GF-D8 (cell line): ENCODE results near the gene SPO11.
"Not testable (repeated sequence)": the region's sequence is repeated elsewhere in the genome, so short reads cannot be mapped to it uniquely, and the experiment has no call there.

Experiments used
- DNase-seq: peaks from one replicate; lab custom pipeline; 2025; lab: John Stamatoyannopoulos, UW

Gene SPO11

DNA sequence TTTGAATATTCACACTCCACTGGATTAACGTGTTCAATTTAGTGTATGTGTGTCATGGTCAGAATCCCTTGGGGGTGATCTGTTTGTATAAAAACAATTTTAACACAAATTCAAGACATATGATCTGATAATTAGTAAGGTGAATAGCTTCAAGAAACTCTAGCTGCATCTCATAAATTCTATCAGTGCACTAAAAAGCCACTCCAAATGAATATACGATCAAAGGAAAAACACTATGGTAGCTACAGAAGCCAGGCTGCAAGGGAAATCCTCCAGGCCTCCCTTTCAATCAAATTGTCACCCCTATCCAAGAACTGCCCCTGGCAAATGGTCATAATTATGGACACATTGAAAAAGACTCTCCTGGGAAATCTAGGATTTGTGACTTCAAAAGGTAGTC lies 12.1 kb downstream of the SPO11 start:
- DNase-seq = no peak

DNA sequence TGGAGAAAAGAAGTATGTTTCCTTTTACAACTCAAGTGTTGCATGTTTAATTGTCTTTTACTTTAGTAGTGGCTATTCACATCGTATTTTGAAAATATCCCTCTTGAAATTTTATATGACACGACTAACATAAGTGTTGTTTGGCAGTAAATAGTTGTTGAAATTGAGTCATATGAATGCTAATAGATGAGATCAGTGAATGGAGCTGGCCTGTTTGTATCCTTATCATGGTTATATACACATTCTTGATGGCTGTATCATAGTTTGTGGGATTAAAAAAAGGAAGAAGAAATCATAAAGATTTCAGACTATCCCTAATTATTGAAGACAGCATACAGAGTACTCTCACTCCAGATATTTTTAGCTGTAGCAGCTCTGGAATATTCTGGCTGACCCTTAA lies 13.2 kb downstream of the SPO11 start:
- DNase-seq = no peak

DNA sequence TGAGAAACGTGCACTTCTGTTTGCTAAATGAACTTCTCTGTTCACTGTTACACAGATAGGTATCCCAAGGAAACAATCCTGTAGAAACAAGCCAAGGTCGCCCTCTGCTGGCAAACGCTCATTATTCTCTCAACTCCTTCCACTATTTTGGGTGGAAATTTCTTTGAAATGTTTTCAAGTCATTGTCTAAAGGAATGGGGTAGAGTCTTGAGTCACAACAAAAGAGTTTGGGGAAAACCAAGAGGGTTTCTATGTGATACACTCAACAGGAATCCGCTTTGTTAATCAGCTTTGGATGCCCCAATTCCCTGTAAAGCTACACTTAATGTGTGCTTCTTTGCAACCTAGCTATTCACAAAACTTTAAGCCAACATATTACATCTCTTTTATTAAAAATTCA lies 16.9 kb downstream of the SPO11 start:
- no peak for DNase-seq

DNA sequence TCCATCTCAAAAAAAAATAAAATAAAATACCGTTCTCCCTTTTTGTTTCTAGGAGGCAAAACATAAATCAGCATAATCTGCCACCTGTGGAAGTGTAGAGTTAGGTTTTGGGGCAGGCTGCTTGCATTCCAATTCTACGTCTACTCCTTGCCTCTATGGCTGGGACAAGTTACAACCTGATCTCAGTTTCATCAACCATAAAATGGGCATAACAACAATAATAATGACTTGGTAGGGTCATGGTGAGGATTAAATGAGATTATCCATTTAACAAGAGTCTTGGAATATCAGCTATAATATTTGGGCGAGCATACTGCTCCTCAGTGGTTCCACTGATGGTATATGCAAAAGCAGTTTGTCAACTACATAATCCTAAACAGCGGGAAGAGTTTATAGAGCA lies 17.8 kb downstream of the SPO11 start:
- no peak for DNase-seq

DNA sequence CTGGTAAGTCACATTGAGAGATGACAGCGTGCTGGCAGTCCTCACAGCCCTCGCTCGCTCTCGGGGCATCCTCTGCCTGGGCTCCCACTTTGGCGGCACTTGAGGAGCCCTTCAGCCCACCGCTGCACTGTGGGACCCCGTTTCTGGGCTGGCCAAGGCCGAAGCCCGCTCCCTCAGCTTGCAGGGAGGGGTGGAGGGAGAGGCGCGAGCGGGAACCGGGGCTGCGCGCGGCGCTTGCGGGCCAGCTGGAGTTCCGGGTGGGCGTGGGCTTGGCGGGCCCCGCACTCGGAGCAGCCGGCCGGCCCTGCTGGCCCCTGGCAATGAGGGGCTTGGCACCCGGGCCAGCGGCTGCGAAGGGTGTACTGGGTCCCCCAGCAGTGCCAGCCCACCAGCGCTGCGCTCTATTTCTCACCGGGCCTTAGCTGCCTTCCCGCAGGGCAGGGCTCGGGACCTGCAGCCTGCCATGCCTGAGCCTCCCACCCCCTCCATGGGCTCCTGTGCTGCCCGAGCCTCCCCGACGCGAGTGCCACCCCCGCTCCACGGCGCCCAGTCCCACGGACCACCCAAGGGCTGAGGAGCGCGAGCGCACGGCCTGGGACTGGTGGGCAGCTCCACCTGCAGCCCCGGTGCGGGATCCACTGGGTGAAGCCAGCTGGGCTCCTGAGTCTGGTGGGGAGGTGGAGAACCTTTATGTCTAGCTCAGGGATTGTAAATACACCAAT lies 18.8 kb downstream of the SPO11 start:
- DNase-seq = not testable (repeated sequence)

DNA sequence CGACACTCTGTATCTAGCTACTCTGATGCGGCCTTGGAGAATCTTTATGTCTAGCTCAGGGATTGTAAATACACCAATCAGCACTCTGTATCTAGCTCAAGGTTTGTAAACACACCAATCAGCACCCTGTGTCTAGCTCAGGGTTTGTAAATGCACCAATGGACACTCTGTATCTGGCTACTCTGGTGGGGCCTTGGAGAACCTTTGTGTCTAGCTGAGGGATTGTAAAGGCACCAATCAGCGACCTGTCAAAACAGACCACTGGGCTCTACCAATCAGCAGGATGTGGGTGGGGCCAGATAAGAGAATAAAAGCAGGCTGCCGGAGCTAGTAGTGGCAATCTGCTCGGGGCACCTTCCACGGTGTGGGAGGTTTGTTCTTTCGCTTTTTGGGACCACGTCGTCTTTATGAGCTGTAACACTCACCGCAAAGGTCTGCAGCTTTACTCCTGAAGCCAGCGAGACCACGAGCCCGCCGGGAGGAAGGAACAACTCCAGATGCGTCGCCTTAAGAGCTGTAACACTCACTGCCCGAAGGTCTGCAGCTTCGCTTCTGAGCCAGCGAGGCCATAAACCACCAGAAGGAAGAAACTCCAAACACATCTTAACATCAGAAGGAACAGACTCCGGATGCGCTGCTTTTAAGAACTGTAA lies 19.4 kb downstream of the SPO11 start:
- DNase-seq = not testable (repeated sequence)

DNA sequence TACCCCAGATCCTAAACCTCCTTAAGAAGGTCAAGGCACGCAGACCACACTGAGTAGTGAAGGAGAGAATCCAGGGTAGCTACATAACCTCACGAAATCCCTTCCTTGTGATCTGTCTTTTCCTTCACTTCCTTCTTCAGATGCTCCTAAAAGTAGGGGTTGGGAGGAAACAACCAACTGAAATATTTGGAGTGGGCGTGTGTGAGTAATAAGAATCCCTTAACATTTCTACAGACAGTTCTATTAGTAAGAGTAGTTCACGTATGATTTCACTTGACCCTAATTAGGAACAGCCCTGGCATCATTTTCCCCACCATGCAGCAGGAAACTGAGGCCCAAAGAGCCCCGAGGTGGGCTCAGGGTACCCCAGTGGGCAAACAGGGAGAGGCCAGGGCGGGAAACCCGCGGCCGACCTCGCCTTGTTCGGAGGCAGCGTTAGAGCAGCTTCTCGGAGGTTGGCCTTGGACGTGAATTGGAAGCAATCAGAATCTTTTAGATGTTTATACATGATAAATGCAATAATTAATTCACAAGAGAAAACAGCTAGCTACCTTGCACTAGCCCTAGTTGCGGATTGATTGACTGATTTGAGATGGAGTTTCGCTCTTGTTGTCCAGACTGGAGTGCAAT lies 20.6 kb downstream of the SPO11 start:
- DNase-seq = no peak

DNA sequence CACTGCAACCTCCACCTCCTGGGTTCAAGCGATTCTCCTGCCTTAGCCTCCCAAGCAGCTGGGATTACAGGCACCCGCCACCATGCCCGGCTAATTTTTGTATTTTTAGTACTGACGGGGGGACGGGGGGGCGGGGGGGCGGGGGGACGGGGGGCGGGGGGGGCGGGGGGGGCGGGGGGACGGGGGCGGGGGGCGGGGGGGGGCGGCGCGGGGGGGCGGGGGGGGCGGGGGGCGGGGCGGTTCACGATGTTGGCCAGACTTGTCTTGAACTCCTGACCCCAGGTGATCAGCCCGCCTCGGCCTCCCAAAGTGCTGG lies 21.1 kb downstream of the SPO11 start:
- not testable (repeated sequence) for DNase-seq

DNA sequence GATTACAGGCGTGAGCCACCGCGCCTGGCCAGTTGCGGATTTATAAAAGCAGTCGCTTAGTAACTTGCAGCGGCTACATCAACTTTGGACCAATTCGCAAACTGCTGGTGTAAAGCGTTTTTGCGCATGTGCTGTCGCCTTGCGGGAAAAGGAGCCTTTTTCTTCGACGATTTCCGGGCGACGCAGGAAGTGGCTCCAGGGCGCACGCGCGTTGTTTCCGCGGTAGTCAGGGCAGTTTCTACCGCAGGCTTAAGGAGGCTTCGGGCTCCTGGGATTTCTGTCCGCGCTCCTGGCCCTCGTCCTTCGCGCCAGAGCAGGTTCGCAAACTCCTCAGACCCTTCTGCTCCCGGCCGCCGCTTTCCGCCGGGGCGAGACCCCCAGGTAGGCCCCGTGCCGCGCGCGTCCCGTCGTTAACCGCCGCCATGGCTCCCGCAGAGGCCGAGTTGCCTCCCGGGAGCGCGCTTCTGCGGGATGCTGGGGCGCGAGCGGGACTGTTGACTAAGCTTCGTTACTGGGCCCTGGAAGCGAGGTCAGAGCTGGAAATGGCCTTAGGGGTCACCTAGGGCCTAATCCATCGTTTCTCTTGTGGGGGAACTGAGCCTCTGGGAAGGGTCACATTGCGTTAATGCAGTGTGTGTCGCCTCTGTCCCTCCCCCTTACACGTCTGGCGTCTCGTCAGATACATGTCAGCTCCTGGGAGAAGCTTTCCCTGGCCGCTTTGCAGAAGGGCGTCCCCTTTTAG lies 21.6 kb downstream of the SPO11 start, which contains the start of gene RAE1:
Gene RAE1 (plus strand): TSS at position 214 of the 742 bp plus-strand sequence. CDS start 2,784 bp downstream, outside the sequence.
- peak; percentile 75 for DNase-seq

DNA sequence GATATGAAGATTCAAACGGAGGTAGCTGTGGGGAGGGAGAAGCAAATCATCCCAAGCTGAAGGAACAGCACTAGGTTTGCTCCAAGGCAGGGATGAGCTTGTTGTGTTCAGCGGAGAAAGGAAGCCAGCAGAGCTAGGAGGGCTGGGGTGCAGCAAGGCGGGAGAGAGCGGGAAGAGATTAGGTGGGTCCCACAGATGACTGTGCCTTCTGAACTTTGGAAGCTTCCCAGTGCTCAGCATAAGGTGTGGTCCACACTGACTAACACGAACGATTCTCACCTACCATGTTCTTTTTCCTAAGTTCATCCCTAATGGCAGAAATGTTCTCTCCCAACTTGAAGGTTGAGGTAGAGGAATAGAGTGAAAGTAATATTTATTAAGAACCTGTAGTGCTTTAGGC lies 22.7 kb downstream of the SPO11 start:
- DNase-seq = no peak

DNA sequence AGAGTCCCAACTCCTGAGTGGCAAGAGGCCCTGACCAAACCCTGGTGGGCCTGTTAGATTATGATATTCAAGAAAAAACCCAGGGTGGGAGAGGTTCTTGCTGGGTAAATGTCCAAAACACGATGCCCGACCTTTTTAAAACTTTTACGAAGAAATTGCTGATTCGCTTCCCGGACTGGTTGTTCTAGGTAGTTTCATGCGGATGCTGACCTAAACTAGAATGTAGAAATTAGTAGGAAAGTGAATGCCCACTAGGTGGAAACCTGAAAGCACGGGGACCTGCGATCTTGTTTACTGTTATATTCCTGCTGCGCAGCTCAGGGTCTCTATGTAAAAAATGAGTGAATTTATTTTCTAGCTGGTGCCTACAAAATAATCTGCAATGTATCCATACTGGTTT lies 23.7 kb downstream of the SPO11 start:
- DNase-seq = no peak

DNA sequence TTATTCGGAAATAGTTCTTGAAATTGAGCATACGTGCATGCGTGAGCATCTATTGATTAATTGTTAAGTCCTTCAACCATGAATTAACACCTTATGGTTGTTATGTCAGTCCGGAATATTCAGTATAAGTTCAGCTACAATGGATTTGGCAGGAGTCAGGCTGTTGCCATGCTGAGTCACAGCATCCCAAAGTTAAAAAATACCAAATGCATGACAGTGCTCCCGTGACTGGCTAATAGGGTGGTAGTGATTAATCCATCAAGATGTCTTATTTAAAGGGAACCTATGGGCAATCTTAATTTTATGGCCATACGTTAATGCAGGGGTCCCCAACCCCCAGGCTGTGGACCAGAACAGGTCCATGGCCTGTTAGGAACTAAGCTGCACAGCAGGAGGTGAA lies 31.9 kb downstream of the SPO11 start:
- no peak for DNase-seq

DNA sequence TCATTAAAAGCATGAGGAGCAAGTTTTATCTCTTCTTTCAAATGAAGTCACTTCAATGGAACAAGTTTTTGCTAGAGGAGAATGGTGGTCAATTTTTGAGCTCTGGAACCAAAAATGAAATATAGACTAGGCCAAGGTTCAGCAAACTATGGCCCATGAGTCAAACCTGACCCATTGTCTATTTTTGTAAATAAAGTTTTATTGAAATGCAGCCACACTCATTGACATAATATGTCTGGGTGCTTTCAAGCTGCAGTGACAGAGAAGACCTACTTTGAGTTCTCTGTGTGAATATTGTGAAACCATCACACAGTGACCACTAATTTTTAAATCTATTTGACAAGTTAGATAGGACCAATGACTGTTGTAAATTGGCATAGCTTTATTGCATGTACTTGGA lies 34.8 kb downstream of the SPO11 start:
- no peak for DNase-seq

DNA sequence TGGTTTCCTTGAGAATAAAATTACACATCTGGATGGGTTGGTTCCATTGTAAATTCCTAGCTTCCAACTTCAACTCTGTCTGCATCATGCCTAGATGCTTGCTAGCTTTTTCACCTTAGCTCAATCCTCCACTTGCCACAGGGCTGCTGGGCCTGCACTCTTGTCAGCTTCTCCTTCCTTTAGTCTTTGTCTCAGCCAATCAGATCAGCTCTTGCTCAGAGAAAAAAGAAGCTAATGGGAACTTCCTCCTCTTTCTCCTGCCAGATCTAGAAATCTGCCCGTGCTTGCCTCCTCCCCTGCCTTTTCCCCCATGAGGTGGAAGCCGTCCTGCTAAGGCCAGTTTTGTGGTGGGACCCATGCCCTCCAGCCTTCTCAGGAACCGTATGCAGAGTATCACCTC lies 40.0 kb downstream of the SPO11 start:
- no peak for DNase-seq

DNA sequence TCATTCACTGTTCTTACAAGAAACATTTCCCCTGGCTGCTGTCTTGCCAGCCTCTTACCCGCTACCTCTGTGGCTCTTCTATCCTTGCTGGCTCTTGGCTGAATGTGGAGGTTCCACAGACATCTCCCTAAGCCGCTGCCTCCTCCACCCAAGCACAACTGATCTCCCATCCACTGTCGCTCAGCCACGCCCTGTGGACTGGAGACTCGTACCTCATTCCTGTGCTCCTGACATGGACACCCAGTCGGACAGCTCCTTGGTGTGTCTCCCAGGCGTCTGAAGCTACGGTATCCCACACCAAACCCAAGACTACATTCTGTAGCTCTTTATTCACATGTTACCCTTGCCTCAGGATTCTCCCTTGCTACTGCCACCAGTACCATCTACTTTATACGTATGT lies 40.7 kb downstream of the SPO11 start:
- no peak for DNase-seq

DNA sequence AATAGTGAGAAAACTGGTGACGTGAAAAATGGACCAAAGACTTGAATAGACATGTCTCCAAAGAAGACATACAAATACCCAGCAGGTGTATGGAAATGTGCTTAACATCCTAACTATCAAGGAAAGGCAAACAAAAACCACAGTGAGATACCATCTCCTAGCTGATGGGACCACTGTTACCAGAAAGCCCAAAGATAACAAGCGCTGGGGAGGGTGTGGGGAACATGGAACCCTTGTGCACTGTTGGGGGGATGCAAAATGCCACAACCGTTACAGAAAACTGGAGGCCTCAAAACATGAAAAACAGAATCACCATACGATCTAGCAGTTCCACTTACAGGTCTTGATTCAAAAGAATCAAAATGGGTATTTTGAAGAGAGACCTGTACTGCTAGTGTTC lies 41.8 kb downstream of the SPO11 start:
- no peak for DNase-seq

DNA sequence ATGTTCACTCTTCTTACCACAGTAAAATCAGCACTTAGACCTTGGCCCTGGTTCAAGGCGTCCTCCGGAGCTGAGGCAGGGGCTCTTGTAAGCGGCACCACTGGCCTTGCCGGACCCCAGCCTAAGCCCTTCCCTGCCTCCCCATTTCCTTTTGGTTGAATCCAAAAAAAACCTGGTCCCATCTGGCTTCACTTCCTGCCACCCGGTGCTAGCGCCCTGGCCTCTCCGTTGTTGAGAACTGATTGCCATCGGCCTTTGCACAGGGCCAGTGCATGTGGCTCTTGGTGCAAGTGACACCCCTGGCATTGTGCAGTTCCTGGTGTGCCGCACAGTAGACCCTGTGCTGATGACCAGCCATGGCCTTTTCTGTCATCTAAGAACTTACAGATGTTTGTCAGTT lies 42.6 kb downstream of the SPO11 start:
- no peak for DNase-seq

DNA sequence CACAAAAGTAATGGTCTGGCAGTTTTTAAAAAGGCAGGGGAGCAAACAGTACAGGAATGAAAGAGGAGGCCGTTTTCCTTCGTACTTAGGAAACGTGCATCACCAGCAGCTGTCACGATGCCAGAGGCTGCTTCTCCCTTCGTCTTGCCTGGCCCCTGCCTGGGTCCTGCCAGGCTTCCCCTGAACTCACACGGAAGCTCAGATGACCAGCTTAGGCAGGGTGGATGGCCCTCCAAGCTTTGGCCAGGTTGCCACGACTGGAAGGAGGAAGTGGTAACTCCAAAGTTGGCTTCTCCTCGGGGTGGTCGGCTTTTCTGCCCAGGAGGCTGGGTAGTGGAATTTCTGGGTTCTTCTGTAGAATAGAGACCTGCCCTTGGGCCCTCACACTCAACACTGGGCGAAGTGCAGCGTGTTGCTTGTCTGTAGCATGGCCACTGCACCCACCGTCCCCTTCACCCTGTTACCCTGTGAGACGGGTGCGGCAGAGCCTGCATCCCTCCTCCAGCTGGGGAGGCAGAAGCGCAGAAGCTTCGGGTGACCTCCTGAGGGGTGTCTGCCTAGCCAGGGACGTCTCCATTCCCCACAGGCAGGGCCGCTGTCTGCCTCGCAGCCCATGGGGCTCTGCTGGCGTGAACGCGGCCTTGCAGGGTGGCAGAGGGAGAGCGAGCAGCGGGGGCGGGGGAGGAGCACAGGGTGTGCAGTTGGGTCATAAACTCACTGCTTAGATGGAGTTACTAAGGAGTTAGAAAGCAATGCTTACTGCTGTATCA lies 43.2 kb downstream of the SPO11 start:
- no peak for DNase-seq

DNA sequence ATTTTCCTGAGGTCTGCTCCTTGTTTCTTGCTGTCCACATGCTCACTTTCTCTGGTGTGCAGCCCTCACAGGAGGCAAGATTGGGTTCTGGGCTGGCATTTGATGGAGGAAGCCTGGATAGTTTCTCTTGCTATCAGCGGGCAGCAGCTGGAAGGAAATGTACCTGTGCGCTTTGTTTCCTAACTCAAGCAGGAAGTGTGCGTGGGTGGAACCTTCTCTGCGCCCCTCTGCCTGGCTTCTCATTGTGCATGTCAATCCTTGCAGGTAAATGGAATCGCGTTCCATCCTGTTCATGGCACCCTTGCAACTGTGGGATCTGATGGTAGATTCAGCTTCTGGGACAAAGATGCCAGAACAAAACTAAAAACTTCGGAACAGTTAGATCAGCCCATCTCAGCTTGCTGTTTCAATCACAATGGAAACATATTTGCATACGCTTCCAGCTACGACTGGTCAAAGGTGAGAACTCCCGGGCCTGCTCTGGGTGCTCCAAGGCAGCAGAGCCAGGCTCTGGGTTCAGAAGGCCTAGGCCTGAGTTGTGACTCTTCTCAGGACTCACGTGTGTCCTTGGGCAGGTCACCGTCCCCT lies 44.8 kb downstream of the SPO11 start:
- DNase-seq = no peak

DNA sequence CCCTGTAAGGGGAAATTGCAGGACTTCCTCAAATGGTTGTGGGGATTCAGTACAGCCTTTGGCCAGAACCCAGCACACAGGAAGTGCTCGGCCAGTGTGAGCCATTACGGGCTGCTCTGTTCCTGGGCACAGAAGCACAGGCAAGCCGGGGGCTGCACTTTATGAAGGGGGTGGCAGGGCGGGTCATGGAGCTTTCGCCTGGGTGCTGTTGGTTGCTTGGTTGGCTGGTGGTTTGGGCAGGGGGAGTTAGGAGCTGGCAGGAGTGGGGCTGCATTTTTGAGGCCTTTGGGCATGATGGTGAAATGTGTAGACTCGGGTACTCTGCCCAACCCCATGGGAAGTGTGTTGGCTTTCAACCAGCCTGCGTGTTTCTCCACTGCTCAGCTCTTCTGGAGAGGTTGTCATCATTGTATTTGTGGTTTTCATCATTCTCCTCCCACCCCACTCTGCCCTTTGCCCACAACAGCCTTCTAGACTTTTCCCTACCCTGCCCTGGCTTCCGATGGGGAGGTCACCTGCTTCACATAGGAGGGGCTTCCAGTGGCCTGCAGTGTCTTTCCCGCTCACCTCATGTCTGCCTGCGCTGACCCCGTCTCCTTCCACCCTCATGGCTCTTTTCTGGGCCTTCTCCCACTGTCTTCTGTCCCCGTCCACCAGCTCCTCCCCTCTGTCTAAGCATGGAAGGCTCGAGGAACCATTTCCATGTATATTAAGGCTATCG lies 45.5 kb downstream of the SPO11 start:
- DNase-seq = peak; percentile 83

DNA sequence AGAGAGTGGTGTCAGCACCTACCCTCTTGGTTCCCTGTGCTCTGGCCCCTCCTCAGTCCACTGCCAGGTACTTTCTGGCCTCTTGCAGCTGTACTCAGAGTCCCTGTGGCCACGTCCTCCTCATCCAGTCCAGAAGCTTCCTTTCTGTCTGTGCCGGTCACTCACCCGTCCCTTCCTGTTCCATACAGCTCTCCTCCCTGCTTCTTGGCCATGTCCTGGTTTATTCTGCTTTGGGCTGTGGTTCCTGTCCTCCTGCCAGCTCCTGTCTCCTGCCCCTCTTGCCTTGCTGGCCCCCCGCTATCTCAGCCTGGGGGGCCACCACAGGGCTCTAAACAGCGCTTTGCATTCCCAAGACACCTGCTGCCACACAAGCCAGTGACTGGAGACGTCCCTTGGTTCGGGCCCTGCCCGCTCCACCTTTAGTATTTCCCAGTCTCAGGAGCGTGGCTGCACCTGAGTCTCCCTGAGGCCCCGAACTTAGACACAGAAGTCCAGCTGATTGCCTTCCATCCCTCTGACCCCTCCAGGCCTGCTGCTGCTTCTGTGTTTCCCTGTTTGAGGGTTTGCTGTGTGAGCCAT lies 46.1 kb downstream of the SPO11 start:
- no peak for DNase-seq
